ENCODE data around the gene PSMA7.

Gene PSMA7

DNA sequence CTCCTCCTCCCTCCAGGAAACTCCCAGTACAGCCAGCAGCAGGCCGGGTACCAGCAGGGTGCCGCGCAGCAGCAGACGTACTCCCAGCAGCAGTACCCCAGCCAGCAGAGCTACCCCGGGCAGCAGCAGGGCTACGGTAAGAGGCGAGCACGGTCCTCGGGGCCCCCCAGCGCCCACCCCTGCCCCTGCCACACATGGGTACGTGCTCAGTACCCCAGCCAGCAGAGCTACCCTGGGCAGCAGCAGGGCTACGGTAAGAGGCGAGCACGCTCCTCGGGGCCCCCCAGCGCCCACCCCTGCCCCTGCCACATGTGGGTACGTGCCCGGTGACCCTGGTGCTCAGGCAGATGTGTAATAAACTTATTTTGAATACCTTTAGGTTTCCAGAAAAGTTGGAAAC is 29.5 kb upstream of the PSMA7 start:
- no peak for DNase-seq (ENCODE audit: low read depth in 2 of 2, low spot score in 1 of 2)

DNA sequence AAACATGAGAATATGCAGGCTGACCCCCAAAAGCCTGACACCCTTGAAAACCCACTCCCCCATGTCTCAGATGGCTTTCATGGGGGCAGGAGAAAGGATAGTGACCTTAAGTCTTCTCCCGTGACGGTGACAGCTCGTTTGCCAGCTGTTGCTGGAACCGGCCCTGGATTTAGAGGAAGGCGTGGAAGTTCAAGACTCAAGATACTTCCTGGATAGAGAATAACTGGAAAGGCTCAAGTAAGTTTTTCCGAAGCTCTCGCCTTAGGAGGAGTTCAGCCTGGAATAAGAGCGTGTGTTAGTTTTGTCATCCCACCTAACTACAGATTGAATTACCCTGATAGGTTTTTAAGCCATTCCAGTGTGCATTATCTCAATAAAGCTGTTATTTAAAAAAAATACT is 28.1 kb upstream of the PSMA7 start:
- DNase-seq (ENCODE audit: low read depth in 2 of 2, low spot score in 1 of 2), result no peak

DNA sequence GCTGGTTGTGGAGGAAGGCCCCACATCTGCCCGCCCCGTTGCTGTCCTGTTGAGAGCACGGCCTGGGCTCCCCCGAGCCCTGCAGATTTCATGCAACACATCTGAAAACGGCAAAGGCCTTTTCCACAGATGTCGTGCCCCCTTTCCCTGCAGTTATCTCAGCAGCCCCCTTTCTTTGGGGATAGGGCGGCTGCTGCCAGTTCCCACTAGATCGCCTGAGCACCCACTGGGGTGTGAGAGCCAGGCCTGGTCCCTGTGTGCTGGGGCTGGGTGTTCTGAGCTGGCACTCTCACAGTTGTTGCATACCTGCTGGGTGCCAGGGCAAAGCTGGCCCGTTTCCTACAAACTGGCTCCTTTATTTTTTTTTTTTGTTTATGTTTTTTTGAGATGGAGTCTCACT is 27.3 kb upstream of the PSMA7 start:
- no peak for DNase-seq (ENCODE audit: low read depth in 2 of 2, low spot score in 1 of 2)

DNA sequence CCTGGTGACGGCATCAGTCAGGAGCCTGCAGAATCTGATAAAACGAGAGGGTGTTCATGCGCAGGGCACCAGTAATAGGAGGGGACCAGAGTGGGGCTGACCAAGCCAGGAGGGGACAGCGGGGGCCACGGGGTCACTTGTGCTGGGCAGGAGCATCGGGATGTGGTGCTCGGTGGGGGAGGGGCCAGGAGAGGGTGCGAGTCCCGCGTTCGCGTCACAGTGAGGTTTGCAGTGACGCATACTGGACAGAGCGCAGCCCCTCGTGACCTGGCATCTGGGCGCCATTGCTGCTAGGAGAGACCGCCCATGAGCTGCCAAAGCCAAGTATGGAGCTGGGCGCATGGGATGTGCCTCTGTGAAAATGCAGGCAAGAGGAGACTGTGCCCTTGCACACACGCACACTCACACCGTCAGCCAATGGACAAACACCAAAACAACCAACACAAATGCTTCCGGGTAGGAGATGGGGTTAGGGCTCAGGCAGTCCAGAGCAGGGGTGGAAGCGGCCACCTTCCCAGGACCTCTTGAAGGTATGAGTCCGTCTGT is 25.8 kb upstream of the PSMA7 start:
- no peak for DNase-seq (ENCODE audit: low read depth in 2 of 2, low spot score in 1 of 2)

DNA sequence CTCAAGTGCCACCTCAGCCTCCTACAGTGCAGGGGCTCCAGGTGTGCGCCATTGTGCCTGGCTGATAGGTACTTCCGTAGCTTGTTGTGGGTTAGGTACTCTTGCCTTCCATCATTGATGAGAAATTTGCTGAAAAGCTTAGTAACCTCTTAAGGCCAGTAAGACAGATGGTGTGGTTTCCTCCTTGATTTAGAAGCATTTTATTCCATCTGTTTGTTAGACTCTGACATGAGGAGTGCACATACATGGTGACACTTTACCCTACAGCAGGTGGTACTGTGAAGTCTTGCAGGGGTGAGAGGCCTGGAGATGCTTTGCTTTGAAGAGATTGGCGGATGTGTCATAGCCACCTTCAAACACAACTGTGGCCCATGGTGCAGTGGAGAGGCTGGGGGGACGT is 24.9 kb upstream of the PSMA7 start:
- no peak for DNase-seq (ENCODE audit: low read depth in 2 of 2, low spot score in 1 of 2)

DNA sequence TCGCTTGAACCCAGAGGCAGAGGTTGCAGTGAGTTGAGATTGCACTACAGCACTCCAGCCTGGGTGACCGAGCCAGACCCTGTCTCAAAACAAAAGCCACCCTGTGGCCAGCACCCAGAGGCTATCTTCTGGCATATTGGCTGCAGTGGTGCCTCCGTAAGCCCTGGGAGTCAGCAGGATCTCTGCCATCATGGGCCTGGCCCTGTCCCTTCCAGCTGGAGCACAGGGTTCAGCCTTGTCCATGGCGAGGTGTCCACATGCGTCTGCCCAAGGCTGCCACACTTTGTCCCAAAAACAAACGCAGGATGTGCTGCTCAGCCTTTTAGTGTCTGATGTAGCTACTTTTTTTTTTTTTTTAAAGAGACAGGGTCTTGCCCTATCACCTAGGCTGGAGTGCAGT is 24.3 kb upstream of the PSMA7 start:
- no peak for DNase-seq (ENCODE audit: low read depth in 2 of 2, low spot score in 1 of 2)

DNA sequence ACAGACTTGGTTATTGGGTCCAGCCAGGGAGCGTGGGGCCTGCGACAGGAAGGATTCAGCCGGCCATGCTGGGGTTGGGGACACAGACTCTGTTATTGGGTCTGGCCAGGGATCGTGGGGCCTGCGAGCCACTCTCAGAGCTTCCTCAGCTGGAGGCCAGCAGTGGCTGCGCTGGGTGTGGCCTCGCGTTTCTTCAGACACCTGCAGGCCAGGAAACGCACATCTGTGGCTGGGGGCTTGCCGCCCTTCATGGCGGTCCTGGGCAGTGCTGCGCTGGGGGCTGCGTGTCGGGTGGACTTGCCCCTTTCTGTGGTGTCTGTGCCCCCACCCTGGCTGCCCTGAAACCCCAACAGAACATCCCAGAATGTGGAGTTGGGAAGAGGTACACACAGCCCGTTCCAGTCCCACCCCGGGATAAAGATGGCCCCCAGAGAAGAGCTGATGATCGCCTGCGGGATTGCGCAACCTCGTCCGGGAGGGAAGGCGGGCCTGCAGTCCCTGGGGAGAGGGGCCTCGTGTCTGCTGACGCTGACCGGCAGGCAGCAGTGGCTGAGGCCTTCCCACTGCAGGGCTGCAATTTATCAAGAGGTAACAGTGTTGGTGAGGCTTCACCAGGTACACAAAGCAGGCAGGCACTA is 22.7 kb upstream of the PSMA7 start:
- DNase-seq (ENCODE audit: low read depth in 2 of 2, low spot score in 1 of 2), result no peak

DNA sequence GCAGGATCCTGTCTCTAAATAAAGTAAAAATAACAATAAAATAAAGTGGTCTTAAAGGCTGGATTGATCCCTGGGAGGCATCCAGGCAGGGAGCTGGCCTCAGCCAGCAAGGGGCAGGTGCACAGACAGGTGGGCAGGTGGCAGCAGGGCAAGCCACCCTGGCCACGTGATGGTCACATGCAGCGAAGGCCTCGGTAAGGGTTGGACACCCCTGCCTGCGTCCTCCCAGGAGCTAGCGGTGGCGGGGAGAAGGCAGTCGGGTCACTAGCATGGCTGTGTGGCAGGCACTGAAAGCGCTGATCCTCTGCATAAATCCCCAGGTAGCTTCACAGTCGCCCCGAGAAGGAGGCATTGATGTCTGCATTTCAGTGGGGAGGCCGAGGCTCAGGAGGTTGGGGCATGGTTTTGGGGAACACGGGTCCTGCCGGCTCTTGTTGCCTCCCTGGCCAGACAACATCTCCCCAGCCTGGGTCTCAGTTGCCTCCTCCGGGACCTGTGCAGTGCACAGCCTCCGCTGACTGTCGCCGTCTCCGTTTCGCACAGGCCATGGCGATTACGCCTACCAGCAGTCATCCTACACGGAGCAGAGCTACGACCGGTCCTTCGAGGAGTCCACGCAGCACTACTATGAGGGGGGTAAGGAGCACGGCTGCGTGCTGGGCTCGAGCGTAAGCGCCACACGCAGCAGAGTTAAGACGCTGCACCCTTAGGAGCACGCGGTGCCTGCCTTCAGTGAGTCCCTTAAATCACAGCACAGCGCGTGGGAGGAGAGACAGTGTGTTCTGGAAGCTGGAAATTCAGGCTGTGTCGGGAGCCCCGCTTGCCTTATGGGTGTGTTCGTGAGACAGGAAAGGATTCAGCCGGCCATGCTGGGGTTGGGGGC is 21.9 kb upstream of the PSMA7 start:
- DNase-seq (ENCODE audit: low read depth in 2 of 2, low spot score in 1 of 2), result no peak

DNA sequence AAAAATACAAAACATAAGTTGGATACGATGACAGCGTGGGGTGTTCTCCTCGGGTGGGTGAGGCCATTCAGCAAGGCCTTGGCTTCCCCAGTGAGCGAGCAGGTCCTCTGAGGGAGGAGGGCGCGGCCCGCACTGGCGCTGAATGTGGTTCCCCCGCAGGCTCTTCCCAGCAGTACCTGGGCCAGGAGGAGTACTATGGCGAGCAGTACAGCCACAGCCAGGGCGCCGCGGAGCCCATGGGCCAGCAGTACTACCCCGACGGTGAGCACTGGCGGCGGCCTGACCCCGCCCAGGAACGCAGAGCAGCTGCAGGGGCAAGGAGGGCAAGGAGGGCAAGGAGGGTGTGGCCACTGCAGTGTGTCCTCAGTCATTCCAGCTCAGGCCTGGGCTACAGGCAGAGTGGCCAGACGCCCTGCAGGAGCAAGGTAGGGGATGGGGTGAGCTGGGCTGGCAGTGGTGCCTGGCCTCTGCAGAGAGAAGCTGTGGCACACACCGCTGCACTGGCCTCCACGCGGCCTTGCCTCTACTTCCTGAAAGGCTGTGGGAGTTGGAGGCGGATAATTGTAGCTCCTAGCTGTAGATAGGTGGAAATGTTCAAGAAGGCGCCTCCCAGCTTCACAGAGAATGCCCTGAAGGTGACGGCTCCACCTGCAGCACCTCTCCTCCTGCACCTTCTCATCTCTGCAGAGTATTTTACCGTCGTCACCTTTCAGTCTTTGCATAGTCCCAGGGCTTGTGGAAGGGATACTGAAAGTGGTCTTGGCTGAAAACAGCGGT is 21.0 kb upstream of the PSMA7 start:
- DNase-seq (ENCODE audit: low read depth in 2 of 2, low spot score in 1 of 2), result no peak

DNA sequence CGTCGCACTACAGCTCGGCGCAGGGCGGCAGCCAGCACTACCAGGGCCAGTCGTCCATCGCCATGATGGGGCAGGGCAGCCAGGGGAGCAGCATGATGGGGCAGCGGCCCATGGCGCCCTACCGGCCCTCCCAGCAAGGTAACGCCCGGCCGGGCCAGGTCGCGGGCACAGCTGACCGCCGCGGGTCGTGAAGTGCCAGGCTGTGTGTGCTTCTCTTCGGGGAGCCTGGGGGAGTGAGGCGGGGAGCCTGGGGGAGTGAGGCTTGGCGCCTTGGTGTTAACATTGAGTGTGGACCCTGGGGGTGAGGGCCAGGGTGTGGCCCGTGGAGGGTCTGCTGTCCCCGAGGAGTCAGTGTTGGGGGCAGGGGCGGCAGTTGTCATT is 20.3 kb upstream of the PSMA7 start:
- DNase-seq (ENCODE audit: low read depth in 2 of 2, low spot score in 1 of 2), result no peak

DNA sequence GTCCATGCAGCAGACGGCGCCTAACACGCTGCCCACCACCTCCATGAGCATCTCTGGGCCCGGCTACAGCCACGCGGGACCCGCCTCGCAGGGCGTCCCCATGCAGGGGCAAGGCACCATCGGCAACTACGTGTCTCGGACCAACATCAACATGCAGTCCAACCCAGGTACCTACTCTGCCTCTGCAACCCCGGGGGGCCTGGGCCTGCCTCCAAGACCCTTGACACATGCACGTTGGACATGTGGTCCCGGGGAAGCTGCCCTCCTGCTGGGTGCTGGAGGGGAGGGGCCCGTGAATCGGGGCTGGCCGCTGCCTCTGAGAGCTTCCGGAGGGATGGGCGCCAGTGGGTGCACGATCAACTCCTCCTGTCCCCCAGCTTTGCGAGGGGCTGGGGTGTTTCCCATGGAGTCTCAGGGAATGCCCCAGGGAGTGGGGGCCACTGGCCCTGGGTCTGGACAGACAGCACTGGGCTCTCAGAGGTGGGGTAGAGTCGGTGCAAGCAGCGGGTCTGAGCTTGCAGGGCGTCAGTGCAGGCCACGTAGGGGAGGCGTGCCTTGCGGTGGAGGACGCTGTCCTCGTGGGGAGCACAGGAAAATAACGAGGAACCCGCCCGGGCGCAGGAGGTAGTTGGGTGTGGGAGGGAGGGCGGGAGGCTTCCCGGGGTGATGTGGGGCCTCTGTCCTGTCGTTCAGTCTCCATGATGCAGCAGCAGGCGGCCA is 19.7 kb upstream of the PSMA7 start:
- DNase-seq (ENCODE audit: low read depth in 2 of 2, low spot score in 1 of 2), result no peak

DNA sequence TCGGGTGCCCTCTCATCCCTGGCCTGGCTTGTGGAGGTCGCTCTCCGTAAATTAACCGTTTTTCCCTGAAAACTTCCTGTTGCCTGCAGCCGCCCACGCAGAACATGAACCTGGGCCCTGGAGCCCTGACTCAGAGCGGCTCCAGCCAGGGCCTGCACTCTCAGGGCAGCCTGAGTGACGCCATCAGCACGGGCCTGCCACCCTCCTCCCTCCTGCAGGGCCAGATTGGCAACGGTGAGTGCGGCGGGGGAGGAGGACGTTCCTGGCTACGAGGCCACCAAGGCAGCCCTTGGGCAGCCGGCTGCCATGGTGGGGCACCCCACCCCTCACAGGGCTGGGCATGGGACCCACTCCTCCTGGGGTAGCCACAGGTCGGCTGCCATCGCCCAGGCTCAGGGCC is 18.2 kb upstream of the PSMA7 start:
- no peak for DNase-seq (ENCODE audit: low read depth in 2 of 2, low spot score in 1 of 2)

DNA sequence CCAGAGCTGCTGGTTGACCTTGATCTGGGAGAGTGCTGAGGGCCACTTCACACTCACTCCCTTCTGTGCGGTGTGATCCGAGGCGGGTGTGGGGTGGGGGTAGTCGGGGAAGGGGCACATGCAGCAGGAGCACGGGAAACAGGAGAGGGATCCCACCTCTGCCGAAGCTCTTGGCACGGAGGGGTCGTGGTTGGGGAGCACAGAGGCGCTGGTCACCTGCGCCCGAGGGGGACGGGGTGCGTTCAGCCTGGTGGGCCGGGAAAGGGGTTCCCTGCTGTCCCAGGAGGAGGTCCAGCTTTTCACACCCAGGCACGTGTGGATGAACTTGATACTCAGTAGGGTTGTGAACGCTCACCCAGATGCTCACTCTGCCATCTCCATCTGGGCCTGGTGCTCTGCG is 17.7 kb upstream of the PSMA7 start:
- DNase-seq (ENCODE audit: low read depth in 2 of 2, low spot score in 1 of 2), result no peak

DNA sequence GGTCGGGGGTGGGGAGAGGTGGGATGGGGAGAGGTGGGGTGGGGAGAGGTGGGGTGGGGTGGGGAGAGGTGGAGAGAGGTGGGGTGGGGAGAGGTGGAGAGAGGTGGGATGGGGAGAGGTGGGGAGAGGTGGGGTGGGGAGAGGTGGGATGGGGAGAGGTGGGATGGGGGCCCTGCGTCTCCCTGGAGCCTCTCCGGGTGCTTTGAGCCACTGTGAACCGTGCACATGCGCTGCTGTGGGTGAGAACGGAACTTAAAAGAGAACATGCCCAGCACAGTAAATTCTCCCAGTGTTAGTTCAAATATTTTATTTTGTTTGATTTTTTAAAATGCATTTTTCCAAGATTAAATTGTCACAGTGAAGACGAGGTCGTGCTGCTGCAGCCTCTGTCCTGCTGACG is 17.1 kb upstream of the PSMA7 start:
- DNase-seq (ENCODE audit: low read depth in 2 of 2, low spot score in 1 of 2), result no peak

DNA sequence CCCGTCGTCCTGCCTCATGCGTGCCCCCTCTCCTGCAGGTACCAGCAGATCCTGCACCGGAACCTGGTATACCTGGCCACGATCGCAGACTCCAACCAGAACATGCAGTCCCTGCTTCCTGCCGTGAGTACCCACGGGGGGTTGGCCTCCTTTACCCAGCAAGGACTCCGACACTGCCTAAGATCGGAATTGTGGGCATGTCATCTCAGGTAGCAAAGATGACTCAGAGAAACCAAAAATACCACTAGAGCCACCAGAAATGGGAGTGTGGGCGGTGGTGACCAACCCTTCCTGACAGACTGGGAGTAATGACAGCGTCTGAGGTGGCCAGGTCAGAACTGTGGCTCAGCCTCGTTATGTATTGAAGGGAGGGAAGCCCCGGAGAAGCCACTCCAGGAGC is 16.6 kb upstream of the PSMA7 start:
- no peak for DNase-seq (ENCODE audit: low read depth in 2 of 2, low spot score in 1 of 2)

DNA sequence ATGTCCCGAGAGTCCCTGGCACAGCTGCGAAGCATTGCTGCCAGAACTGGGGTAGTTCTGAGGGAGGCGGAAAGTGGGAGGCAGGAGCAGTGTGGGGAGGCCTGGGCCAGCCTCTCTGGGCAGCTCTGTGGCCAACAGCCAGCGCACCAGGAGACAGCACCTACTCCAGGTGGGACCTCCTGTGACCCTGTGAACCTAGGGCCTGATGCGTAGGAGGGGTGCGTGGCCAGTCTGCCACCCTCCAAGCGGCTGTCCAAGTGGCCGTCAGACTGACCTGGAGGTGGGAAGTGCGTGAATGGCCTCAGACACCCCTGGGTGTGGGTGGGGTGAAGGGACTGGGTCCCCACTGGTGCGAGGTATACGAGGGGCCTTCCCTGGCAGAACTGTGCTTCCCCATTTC is 15.9 kb upstream of the PSMA7 start:
- no peak for DNase-seq (ENCODE audit: low read depth in 2 of 2, low spot score in 1 of 2)

DNA sequence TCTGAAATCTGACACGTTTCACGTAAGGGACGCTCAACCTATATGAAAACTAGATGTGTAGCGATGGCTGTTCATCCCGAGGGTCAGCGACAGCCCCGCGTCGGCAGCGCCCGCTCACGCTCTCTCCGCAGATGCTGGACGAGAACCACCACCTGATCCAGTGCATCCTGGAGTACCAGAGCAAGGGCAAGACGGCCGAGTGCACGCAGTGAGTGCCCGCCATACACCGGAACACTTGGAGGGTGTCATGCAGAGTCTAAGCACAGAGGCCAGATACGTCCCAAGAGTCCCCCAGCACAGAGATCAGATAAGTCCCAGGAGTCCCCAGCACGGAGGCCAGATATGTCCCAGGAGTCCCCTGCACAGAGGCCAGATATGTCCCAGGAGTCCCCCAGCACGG is 15.3 kb upstream of the PSMA7 start:
- no peak for DNase-seq (ENCODE audit: low read depth in 2 of 2, low spot score in 1 of 2)

DNA sequence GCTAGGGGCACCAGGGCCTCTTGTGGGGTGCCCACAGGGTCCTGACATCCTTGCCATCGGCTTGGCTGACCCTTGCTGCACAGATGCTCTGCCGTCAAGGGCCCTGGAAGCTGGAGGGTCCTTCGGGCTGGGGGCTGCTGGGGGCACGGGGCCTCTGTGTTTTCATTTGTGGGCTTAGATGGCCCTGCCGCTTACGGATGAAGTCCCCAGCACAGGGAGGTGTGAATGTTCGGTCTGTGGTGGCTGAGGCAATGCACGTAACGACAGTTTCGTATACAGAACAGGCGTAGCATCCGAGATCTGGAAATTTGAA is 14.8 kb upstream of the PSMA7 start:
- no peak for DNase-seq (ENCODE audit: low read depth in 2 of 2, low spot score in 1 of 2)

DNA sequence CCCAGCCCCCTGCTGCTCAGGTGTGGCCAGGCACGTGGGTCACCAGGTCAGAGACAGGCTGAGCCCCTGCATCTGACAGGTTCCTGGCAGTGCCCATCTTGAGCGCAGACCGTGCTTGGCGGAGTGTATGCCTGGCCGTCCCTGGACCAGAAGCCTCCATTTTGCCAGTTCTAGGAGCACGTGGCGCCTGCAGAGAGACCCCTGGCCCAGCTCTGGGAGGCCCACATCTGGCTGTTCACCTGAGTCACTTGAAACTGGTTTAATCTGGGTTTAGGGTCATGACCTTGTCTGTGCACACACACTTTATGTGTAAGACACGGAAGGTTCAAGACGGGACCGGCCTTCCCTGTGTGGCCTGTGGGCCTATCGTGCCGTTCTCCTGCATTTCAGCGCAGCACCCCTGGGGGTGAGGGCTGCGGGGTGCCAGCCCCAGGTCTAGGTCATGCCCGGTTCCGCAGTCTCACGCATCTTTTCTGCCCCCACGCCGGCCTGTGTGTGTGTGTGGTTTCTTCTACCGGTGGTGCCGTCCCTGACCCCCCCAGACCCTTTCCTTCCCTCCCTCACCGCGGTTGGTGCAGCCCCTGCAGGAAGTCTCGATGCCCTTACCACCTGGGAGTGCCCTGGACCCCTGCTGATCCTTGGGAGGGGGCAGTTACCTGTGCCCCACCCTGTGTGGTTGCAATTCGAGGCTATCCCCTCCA is 14.3 kb upstream of the PSMA7 start:
- DNase-seq (ENCODE audit: low read depth in 2 of 2, low spot score in 1 of 2), result no peak

DNA sequence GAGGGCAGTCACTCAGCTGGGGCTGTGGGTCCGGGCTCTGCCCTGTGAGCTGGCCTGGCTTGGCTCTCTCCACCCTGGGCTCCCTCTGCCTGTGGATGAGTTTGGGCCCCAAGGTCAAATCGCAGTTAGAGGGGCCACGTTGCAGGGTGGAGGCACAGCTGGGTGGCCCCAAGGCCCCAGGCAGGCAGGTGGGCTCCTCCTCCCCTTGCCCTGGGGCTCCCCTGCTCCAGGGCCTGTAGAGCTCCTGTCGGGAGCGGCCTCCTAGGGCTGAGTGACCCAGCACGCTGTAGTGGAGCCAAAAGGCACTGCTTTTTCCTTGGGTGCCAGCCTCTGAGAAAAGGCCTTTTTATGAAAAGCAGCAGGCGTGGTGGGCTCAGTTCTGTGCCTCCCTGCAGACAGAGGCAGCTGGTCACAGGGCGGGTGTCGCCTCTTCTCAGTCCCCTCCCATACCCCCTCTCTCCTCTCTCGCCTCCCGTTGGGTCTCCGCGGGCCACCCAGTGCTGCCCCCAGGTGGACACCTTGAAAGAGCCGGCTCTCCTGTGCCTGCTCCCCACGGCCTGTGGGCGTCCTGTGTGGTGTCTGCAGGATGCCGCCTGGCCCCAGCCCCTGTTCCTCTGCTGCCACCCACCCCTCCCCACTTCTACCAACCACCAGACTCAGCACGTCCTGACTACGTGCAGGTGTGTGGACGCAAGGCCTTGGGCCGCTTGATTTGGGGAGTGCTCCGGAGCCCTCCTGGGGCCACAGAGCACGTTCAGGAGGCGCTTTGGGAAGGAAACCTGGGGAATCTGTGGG is 13.6 kb upstream of the PSMA7 start:
- peak in 1 of 2 donors; percentile 52 for DNase-seq (ENCODE audit: low read depth in 2 of 2, low spot score in 1 of 2)

Measured in stimulated activated CD8-positive, alpha-beta memory T cell treated with anti-CD3 and anti-CD28 coated beads, Interleukin-4, amount 100 ng/mL, for 1 hour (primary cell).